ENCODE results near the gene TMEM116.
"Not testable (repeated sequence)": the region's sequence is repeated elsewhere in the genome, so short reads cannot be mapped to it uniquely, and the experiment has no call there.

Gene TMEM116

GRCh38 chr12:112023759-112024396 lies 10.9 kb upstream of the TMEM116 start:
- Histone ChIP-seq H3K27ac (ENCODE audit: low read depth, low read length) (no peak overlapping the region), H3K4me3 (ENCODE audit: low read depth, low read length) (no peak overlapping the region), H3K36me3 (ENCODE audit: control insufficient read depth, insufficient read depth, low read length) (peaks cover 77% of the 10 kb centered on the region), H3K27me3 (ENCODE audit: control insufficient read depth, insufficient read depth, low read length) (no peaks in the 10 kb centered on the region), H3K9ac (ENCODE audit: low read length) (no peak overlapping the region), H3K9me3 (ENCODE audit: control insufficient read depth, insufficient read depth, low read depth, low read length) (no peaks in the 10 kb centered on the region), H3K4me1 (ENCODE audit: control insufficient read depth, insufficient read depth, low read length) (0 out of 2 replicates have a peak, but pooled peaks cover 9% of the 10 kb centered on the region)

GRCh38 chr12:112022241-112023016 lies 9.5 kb upstream of the TMEM116 start:
- Histone ChIP-seq H3K27me3 (ENCODE audit: control insufficient read depth, insufficient read depth, low read length) (no peaks in the 10 kb centered on the region), H3K4me3 (ENCODE audit: low read depth, low read length) (no peak overlapping the region), H3K27ac (ENCODE audit: low read depth, low read length) (no peak overlapping the region), H3K4me1 (ENCODE audit: control insufficient read depth, insufficient read depth, low read length) (0 out of 2 replicates have a peak, but pooled peaks cover 9% of the 10 kb centered on the region), H3K9me3 (ENCODE audit: control insufficient read depth, insufficient read depth, low read depth, low read length) (no peaks in the 10 kb centered on the region), H3K36me3 (ENCODE audit: control insufficient read depth, insufficient read depth, low read length) (peaks cover 71% of the 10 kb centered on the region), H3K9ac (ENCODE audit: low read length) (no peak overlapping the region)

- Histone ChIP-seq H3K9ac (ENCODE audit: low read length) (no peak overlapping the region), H3K4me3 (ENCODE audit: low read depth, low read length) (no peak overlapping the region), H3K9me3 (ENCODE audit: control insufficient read depth, insufficient read depth, low read depth, low read length) (no peaks in the 10 kb centered on the region), H3K27me3 (ENCODE audit: control insufficient read depth, insufficient read depth, low read length) (no peaks in the 10 kb centered on the region), H3K27ac (ENCODE audit: low read depth, low read length) (no peak overlapping the region), H3K4me1 (ENCODE audit: control insufficient read depth, insufficient read depth, low read length) (0 out of 2 replicates have a peak, but pooled peaks cover 6% of the 10 kb centered on the region), H3K36me3 (ENCODE audit: control insufficient read depth, insufficient read depth, low read length) (peaks cover 76% of the 10 kb centered on the region)
Measured at GRCh38 chr12:112020947-112021457, 8.0 kb upstream of the TMEM116 start.

- Histone ChIP-seq H3K27ac (ENCODE audit: low read depth, low read length) (no peak overlapping the region), H3K4me1 (ENCODE audit: control insufficient read depth, insufficient read depth, low read length) (peaks cover 5% of the 10 kb centered on the region), H3K9ac (ENCODE audit: low read length) (no peak overlapping the region), H3K4me3 (ENCODE audit: low read depth, low read length) (no peak overlapping the region), H3K36me3 (ENCODE audit: control insufficient read depth, insufficient read depth, low read length) (peaks cover 72% of the 10 kb centered on the region), H3K27me3 (ENCODE audit: control insufficient read depth, insufficient read depth, low read length) (no peaks in the 10 kb centered on the region), H3K9me3 (ENCODE audit: control insufficient read depth, insufficient read depth, low read depth, low read length) (no peaks in the 10 kb centered on the region)
Measured at GRCh38 chr12:112018571-112019237, 5.7 kb upstream of the TMEM116 start.

GRCh38 chr12:112017041-112017440 lies 4.1 kb upstream of the TMEM116 start:
- H3K4me3 ChIP-seq (ENCODE audit: low read depth, low read length), result no peak overlapping the region
- H3K27ac ChIP-seq (ENCODE audit: low read depth, low read length), result no peak overlapping the region
- H3K4me1 ChIP-seq (ENCODE audit: control insufficient read depth, insufficient read depth, low read length), result peaks cover 6% of the 10 kb centered on the region
- no peaks in the 10 kb centered on the region for H3K27me3 ChIP-seq (ENCODE audit: control insufficient read depth, insufficient read depth, low read length)
- peaks cover 57% of the 10 kb centered on the region for H3K36me3 ChIP-seq (ENCODE audit: control insufficient read depth, insufficient read depth, low read length)
- H3K9ac ChIP-seq (ENCODE audit: low read length), result no peak overlapping the region
- no peaks in the 10 kb centered on the region for H3K9me3 ChIP-seq (ENCODE audit: control insufficient read depth, insufficient read depth, low read depth, low read length)

GRCh38 chr12:112015938-112016337 lies 3.0 kb upstream of the TMEM116 start:
- H3K27me3 ChIP-seq (ENCODE audit: control insufficient read depth, insufficient read depth, low read length), result no peaks in the 10 kb centered on the region
- H3K4me3 ChIP-seq (ENCODE audit: low read depth, low read length), result no peak overlapping the region
- peaks cover 12% of the 10 kb centered on the region for H3K4me1 ChIP-seq (ENCODE audit: control insufficient read depth, insufficient read depth, low read length)
- H3K36me3 ChIP-seq (ENCODE audit: control insufficient read depth, insufficient read depth, low read length), result peaks cover 48% of the 10 kb centered on the region
- H3K27ac ChIP-seq (ENCODE audit: low read depth, low read length), result no peak overlapping the region
- H3K9ac ChIP-seq (ENCODE audit: low read length), result no peak overlapping the region
- H3K9me3 ChIP-seq (ENCODE audit: control insufficient read depth, insufficient read depth, low read depth, low read length), result no peaks in the 10 kb centered on the region

GRCh38 chr12:112013601-112014402 lies 837 bp upstream of the TMEM116 start:
- Histone ChIP-seq H3K27me3 (ENCODE audit: control insufficient read depth, insufficient read depth, low read length) (no peaks in the 10 kb centered on the region), H3K4me1 (ENCODE audit: control insufficient read depth, insufficient read depth, low read length) (peaks cover 12% of the 10 kb centered on the region), H3K27ac (ENCODE audit: low read depth, low read length) (peak overlapping the region; percentile 97), H3K36me3 (ENCODE audit: control insufficient read depth, insufficient read depth, low read length) (peaks cover 27% of the 10 kb centered on the region), H3K4me3 (ENCODE audit: low read depth, low read length) (peak overlapping the region; percentile 95), H3K9me3 (ENCODE audit: control insufficient read depth, insufficient read depth, low read depth, low read length) (no peaks in the 10 kb centered on the region), H3K9ac (ENCODE audit: low read length) (peak overlapping the region; percentile 96)

GRCh38 chr12:112011685-112012084 lies 1.3 kb downstream of the TMEM116 start:
- H3K9ac ChIP-seq (ENCODE audit: low read length), result no peak overlapping the region
- H3K36me3 ChIP-seq (ENCODE audit: control insufficient read depth, insufficient read depth, low read length), result peaks cover 14% of the 10 kb centered on the region
- no peaks in the 10 kb centered on the region for H3K9me3 ChIP-seq (ENCODE audit: control insufficient read depth, insufficient read depth, low read depth, low read length)
- H3K4me1 ChIP-seq (ENCODE audit: control insufficient read depth, insufficient read depth, low read length), result peaks cover 19% of the 10 kb centered on the region
- no peaks in the 10 kb centered on the region for H3K27me3 ChIP-seq (ENCODE audit: control insufficient read depth, insufficient read depth, low read length)
- peak overlapping the region; percentile 88 for H3K4me3 ChIP-seq (ENCODE audit: low read depth, low read length)
- H3K27ac ChIP-seq (ENCODE audit: low read depth, low read length), result no peak overlapping the region

- Histone ChIP-seq H3K27ac (ENCODE audit: low read depth, low read length) (no peak overlapping the region), H3K4me3 (ENCODE audit: low read depth, low read length) (no peak overlapping the region; the same call in 1 of the 2 replicates), H3K27me3 (ENCODE audit: control insufficient read depth, insufficient read depth, low read length) (no peaks in the 10 kb centered on the region), H3K9me3 (ENCODE audit: control insufficient read depth, insufficient read depth, low read depth, low read length) (no peaks in the 10 kb centered on the region), H3K9ac (ENCODE audit: low read length) (no peak overlapping the region), H3K36me3 (ENCODE audit: control insufficient read depth, insufficient read depth, low read length) (peaks cover 6% of the 10 kb centered on the region), H3K4me1 (ENCODE audit: control insufficient read depth, insufficient read depth, low read length) (peaks cover 24% of the 10 kb centered on the region)
Measured at GRCh38 chr12:112010415-112011344, 2.3 kb downstream of the TMEM116 start.

- H3K9me3 ChIP-seq (ENCODE audit: control insufficient read depth, insufficient read depth, low read depth, low read length); H3K27me3 ChIP-seq (ENCODE audit: control insufficient read depth, insufficient read depth, low read length); H3K9ac ChIP-seq (ENCODE audit: low read length); H3K4me3 ChIP-seq (ENCODE audit: low read depth, low read length); H3K36me3 ChIP-seq (ENCODE audit: control insufficient read depth, insufficient read depth, low read length); H3K27ac ChIP-seq (ENCODE audit: low read depth, low read length): not testable (repeated sequence)
- peaks cover 26% of the 10 kb centered on the region for H3K4me1 ChIP-seq (ENCODE audit: control insufficient read depth, insufficient read depth, low read length)
Measured at GRCh38 chr12:112009596-112009995, 3.4 kb downstream of the TMEM116 start.
